GM21717 (cell line): ENCODE data around the gene CAPNS1.
"Not testable (repeated sequence)": the region's sequence is repeated elsewhere in the genome, so short reads cannot be mapped to it uniquely, and the experiment has no call there.

Experiments used
- ATAC-seq: cut with Tn5 transposase; IDR thresholded peaks from one replicate; pipeline ENCODE4 v1.9.1; 2021; ENCODE audit warnings: mild to moderate bottlenecking, moderate library complexity; ENCODE audit not compliant: unreplicated experiment

Gene CAPNS1

GRCh38 chr19:36113894-36114720 lies 25.8 kb upstream of the CAPNS1 start:
- peak; percentile 7 for ATAC-seq

DNA sequence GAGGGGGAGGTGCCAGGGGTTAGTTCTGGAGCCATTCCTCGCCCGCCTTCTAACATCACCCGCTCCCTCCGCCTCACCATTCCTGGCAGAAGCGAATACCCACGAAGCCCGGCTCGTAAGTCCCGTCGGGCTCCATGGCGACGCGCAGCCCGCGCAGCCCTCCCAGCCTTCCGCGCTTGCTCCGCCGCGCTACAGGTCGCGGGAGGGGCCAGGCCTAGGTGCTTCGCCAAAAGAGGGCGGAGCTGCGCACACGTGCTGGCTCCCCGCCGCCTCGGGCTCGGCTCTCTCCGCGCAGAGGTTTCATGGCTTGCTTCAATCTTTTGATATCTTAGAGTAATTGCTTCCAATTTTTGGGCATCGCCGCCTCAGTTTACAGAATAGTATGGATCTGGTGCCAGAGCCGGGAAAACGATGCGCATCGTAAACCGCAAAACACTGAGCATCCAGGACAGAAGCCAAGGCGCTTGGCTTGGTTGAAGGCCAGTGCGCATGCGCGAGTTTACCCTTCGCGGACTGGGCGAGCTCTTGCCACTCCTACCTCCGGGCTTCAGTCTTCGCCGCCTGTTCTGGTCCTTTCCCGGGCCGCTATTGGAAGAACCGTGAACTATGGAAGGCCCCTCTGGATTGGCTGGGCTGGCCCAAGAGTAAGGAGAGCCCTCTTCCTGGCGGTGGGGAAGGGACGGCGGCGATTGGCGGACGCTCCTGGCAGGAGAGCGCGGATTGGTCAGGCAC lies 25.0 kb upstream of the CAPNS1 start, which contains the start of gene POLR2I:
Gene POLR2I, minus strand, starts transcription at position 155 of the 732 bp plus-strand sequence. Its CDS starts 19 bp downstream, at position 136.
- peak; percentile 66 for ATAC-seq

DNA sequence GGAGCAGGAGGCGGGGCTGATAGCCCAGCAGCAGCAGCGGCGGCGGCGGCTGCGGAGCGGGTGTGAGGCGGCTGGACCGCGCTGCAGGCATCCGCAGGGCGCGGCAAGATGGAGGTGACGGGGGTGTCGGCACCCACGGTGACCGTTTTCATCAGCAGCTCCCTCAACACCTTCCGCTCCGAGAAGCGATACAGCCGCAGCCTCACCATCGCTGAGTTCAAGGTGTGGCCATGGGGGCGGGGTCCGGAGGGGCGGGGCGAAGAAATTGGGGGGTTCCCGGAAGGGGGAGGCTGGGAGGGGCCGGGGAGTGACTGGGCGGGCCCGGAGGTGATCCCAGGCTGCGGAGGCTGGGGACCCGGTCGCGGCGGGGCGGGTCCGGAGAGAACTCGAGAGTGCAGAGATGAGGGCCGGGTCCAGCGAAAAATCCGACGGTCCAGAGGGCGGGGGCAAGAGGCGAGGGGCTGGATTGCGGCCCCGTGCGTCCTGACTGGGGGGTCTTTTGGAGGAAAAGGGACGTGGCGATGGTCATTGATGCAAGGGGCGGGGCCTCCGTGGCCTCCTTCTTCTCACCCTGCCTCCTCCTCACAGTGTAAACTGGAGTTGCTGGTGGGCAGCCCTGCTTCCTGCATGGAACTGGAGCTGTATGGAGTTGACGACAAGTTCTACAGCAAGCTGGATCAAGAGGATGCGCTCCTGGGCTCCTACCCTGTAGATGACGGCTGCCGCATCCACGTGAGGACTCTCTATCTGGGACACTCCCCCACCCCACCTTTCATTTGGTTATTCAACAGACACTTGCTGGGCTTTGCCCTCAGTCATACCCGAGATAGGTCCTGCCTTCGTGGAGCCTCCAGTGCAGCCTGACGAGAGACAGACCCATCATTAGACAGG lies 24.2 kb upstream of the CAPNS1 start, which contains the start of gene TBCB:
Gene TBCB, plus strand, starts transcription at position 16 of the 891 bp plus-strand sequence. Its CDS starts 93 bp downstream, at position 109.
- peak; percentile 10 for ATAC-seq

GRCh38 chr19:36116344-36116637 lies 23.6 kb upstream of the CAPNS1 start:
- ATAC-seq = no peak

DNA sequence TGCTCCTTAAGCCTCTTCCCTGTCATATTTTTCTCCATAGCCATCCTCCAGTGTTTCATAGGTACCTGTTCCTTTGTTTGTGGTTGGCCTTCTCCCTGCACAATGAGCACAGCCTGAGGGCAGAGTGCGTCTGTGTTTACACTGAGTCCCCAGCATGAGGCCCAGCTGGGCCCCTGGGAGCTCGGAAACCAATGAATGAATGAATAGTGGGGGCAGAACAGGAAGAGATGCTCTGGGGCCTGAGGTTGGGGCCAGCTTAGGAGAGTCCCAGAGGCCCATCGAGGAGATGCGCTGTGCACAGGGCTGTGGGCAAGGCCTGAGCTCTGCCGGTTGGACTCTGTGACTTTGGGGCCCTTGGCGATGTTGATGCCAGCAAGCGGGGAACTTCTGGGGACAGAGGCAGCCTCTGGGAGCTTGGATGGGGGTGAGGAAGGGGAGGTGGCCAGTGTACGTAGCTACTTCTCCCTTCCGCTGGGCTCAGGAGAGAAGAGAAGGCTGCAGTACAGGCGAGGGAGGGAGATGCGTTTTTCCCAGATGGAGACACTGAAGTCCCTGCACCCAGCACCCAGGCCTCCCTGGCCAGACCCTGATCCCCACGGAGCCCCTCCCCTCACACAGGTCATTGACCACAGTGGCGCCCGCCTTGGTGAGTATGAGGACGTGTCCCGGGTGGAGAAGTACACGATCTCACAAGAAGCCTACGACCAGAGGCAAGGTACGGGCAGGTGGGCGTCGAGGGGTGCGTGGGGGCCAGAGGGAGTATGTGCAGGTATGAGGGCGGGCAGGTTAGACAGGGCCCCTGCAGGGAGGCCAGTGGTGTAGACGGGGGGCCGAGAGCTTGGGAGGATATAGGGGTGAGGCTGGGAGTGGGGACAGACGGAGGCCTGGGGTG lies 19.5 kb upstream of the CAPNS1 start:
- ATAC-seq = no peak

DNA sequence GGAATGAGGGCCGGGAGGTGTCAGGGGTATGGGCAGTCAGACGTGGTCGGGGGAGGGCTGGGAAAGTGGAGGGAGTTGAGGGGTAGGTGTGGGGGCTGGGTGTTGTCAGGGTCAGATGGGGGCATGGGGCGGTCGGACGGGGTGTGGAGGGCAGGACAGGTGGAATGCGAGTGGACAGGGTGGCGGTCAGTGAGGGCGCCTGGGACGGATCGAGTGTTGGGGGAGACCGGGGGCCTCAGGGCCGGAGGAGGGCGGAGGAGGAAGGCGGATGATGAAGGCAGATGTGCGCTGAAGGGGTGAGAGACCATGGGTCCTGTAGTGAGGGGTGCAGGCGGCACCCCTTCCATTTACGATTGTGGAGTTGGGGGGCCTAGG lies 18.9 kb upstream of the CAPNS1 start:
- ATAC-seq = no peak

DNA sequence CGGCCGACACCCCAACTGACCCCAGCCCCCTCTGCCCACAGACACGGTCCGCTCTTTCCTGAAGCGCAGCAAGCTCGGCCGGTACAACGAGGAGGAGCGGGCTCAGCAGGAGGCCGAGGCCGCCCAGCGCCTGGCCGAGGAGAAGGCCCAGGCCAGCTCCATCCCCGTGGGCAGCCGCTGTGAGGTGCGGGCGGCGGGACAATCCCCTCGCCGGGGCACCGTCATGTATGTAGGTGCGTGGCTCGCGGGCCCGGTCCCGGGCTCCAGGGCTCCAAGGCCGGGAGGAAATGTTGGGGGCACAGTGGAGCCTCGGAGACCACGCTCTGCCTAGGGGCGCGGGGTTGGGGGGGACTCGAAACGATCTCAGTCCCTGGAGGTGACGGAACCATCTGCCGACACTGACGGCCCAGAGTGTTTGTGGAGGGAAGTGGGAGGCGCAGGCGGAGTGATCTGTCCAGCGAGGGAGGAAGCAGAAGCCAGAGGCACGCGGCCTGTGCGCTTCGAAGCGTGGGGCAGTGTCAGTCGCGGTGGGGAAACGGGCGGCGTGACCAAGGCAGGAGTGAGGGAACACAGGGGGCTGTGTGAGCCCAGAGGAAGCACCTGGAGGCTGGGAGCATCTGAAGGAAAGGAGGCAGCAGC lies 18.3 kb upstream of the CAPNS1 start:
- no peak for ATAC-seq

- ATAC-seq = no peak
Observed at GRCh38 chr19:36125557-36125956, 14.3 kb upstream of the CAPNS1 start.

DNA sequence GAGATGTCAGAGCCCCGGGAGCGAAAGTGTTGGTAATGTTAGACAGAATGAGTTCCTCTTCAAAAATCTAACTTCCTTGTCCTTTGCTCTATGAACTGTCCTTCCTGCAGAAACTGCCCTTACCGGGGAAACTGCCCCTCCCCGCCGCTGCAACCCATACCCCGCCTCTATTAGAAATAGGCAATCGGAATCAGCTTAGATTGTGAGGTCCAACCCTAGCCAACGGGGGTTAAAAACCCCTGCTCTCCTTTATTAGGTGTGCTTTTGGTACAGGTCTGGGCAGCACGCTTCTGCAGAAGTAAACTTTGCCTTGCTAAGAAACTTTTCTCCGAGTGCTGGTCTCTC lies 11.5 kb upstream of the CAPNS1 start:
- no peak for ATAC-seq

- ATAC-seq = not testable (repeated sequence)
Observed at GRCh38 chr19:36131221-36131620, 8.6 kb upstream of the CAPNS1 start.

DNA sequence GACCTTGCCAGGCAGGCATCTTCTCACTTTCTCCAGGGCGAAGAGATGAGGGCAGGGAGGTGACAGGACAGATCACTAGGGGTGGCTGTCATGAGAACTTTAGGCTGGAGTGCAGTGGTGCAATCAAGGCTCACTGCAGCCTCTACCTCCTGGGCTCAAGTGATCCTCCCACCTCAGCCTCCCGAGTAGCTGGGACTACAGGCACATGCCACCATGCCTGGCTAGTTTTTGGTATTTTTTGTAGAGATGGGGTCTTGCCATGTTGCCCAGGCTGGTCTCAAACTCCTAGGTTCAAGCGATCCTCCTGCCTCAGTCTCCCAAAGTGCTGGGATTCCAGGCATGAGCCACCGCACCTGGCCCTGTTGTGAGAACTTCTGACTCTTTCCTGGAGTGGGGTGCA lies 5.0 kb upstream of the CAPNS1 start:
- not testable (repeated sequence) for ATAC-seq

- ATAC-seq = no peak
Observed at GRCh38 chr19:36136964-36137686, 2.7 kb upstream of the CAPNS1 start.

GRCh38 chr19:36139120-36139472 lies 770 bp upstream of the CAPNS1 start:
- ATAC-seq = no peak

DNA sequence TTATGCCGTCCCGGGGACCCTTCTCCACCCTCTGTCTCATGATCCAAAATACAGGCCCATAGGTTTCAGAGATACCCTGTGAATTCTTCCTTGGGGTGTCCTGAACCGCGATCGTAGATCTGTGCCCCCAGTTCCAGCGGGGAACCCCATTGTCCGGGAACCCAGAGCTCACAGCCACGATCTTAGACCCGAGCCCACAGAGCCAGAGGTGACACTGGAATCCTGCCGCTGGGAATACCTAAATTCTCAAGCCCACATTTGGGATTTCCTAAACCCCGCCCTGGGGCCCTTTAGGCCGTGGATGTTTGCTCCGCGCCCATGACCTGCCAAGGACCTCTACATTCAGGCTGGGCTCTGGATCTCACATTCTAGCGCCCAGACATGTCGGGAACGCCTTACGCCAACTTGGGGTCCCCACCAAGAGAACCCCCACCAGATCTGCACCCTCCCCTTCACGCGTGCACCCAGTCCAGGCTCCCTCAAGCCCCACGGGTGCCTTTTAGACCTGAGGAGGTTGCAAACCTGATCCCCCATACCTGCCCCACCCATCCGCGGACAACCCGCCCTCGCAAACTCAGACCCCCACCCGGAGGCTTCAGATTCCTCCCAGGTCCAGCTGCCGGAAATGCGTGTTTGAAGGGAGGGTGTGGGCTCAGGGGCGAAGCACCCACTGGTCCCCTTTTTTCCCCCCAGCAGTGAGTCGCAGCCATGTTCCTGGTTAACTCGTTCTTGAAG lies 605 bp downstream of the CAPNS1 start:
- peak; percentile 11 for ATAC-seq

DNA sequence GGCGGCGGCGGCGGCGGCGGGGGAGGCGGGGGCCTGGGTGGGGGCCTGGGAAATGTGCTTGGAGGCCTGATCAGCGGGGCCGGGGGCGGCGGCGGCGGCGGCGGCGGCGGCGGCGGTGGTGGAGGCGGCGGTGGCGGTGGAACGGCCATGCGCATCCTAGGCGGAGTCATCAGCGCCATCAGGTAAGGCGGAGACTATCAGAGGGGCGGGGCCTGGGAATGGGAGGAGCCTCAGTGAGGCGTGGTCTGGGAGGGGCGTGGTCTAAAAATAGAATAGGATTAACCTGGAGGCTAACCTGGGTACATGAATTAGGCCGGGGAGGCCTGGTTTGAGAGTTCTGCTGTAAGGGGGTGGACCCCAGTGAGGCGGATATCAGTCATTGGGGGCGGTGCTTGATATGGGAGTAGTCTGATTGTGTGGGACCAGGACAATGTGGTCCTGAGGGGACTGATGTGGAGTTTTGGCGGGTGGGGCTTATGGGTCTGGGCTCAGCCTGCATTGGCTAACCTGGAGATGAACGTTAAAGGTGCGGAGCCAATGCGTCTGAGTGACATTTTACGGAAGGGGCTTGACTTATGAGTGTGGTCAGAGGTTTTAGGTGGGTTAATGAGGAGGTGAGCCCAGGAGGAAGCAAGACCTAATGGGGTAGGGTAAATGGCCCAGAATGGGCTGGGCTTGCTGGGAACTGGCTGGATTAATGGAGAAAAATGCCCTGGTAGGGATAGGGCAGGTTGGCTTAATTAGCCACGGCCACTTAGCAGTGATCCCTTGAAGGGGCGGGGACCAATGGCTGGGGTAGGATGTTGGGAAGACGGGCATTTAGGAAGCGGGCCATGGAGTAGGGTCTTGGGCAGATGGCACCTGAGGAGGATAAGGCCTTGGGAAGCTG lies 1.4 kb downstream of the CAPNS1 start:
- peak; percentile 36 for ATAC-seq

GRCh38 chr19:36142046-36142445 lies 2.2 kb downstream of the CAPNS1 start:
- no peak for ATAC-seq

DNA sequence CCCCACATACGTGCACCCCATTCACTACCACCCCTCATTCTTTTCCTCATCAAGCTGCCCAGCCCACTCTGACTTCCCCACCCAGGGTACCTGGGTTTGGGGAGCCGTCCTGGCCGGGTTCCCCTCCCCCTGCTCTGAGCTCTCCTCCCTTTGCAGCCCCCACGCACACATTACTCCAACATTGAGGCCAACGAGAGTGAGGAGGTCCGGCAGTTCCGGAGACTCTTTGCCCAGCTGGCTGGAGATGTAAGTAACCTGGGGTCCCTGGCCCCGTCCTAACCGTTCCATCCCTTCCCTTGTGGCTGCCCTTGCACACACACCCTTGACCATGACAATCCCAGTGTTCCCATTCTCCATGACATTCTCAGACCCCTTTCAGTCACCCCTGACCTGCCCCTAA lies 2.6 kb downstream of the CAPNS1 start:
- no peak for ATAC-seq

- no peak for ATAC-seq
Observed at GRCh38 chr19:36144624-36145023, 4.8 kb downstream of the CAPNS1 start.
